DMS 273 (cell line): ENCODE results near the gene LDB2.
"Not testable (repeated sequence)": the region's sequence is repeated elsewhere in the genome, so short reads cannot be mapped to it uniquely, and the experiment has no call there.

ENCODE experiments used
- DNase-seq: peaks from one replicate; lab custom pipeline; 2025; ENCODE audit not compliant: unreplicated experiment; lab: John Stamatoyannopoulos, UW

The LDB2 gene

DNA sequence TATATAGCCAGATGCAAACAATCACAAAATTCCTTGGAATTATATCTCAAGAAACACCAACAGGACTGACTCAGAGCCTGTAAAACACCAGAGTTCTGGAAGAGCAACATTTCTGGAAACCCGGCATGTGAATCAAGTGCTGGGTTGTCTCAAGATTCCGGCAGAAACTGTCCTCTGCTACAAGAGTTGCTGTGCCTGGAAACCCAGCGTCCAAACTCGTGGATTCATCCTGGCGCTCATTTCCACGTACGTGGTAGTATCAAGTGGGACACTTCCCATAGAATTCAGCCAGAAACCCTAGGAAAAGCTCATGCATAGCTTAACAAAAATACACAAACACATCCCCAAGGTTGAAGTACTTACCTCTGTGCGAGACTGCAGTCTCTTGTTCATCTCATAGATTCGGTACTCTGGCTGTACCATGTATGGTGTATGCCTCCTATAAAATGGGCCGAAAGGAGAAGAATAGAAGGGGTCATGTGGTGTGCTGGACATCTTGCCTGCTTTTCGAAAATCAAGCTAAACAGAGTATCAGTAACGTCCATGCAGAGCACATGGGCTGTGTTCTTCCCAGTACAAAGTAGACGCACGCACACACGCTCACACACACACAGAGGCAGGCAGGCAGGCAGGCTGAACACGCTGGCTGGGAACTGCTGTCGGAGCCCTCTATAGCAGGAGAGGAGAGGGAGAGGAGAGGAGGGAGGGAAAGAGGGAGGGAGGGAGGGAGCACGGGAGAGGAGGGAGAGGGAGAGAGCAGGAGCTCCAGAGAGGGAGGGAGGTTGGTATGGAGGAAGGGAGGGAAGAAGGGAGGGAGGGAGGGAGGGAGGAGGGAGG lies at the start of gene LDB2:
Gene LDB2, minus strand, starts transcription at position 655 of the 837 bp plus-strand sequence.
- DNase-seq, result no peak

DNA sequence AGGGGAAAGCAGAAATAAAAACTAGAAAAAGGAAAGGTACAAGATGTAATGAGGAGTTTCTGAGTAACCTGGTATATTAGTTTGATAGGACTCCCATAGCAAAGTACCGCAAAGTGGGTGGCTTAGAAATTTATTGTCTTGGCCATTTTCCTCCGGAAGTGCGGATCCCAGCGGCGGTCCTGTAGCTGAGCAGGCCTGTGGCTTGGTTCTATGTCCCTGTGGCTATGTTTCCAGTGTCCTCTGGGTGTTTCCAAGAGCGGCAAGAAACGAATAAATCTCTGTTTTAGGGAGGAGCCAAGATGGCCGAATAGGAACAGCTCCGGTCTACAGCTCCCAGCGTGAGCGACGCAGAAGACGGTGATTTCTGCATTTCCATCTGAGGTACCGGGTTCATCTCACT lies 44.0 kb upstream of the LDB2 start:
- DNase-seq, result no peak

DNA sequence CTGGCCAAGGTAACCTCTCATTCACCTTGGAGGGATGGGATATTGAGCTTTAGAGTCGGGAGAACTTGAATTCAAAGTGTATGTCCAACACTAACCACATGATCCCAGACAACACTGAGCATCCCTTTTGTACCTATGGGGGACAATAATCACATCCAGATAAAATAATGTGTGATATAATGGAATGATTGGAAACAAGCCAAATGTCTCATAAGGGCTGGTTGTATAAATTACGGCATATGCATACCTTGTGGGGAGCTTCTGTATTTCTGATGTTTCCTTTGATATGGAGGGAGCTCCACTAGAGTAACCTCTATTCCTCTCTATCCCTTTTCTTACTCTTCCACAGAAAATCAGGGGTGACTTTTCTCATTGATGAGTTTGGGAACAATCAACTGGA lies 40.7 kb upstream of the LDB2 start:
- no peak for DNase-seq

DNA sequence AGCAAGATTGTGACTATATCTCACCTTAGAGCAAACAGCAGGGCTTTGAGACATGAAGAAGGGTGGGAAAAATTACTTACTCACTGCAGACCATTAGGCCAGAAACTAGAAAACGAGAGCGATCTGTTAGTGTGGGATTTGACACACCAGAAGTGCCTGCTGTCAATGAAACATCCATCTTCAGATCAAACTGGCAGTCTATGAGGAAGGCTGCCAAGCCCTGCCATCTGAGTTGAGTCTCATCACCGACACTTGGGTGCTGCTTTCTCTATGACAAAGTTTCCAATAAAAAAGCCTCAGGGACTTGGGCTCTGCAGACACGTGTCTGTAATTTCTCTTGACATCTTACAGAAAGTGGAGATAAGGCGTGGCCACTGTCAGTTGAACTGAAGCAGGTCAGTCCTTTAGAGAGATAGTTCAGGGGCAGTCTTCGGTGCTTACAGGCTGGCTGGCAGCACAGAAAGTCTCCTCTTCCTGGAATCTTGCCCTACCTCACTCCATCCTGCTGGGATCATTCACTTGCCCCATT lies 40.1 kb upstream of the LDB2 start:
- DNase-seq, result no peak

DNA sequence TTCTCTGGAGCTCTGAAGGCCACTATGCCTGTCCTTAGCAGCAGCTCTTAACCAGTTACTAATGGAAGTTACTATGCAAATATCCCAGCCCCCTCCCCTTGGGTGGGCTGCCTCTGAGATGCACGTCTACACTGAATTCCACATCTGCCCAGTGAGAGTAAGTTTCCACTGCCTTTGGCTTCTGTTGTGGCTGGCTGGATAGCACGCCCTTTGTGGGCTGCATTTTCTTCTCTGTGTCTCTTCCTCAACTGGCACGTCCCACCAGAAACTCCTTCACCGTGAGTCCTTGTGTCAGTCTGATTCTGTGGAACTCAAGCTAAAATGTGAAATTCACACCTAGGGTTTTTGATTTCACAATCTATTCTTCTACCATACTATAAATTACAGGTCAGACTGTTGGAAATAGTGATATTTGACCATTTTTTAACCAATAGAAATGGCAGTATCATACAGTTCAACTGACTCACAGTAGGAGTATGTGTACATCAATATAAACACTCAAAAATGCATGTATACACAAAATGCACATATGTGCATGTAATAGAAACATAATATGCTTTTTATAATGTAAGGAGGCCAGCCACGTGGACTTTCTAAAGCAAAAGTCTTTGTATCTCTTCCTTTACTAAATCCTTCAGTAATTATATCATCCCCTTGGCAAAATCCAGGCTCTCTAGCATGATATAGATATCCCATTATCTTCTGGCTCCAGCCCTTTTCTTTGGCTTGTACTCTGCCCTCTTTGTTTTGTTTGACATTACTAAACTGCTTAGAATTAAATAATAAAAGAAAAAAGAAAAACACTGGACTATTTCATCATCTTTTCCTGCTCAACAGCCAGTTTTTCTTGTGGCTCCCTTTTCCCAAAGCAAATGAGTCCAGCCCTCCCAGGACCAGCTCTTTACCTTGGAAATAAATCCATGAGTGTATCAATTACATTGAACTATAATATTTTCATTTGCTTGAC lies 33.2 kb upstream of the LDB2 start:
- DNase-seq, result no peak

DNA sequence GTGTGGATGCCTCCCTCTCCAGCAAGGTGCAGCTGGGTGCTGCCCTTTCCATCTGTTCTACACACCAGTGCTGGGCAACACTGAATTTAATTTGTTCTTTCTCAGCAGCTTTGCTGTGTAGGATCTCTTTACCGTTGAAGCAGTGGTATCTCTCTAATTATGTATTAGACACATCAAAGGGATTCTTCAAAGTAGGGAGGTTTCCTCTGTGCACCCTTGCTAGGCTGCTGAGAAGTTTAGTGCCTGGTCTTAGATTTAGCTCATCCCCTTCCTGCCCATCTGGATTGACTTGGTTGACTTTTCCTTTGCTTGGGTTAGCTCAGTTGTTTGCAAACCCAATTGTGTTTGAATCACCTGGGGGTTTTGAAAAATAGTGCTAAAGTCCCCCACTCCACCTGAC lies 27.8 kb upstream of the LDB2 start:
- DNase-seq, result no peak

DNA sequence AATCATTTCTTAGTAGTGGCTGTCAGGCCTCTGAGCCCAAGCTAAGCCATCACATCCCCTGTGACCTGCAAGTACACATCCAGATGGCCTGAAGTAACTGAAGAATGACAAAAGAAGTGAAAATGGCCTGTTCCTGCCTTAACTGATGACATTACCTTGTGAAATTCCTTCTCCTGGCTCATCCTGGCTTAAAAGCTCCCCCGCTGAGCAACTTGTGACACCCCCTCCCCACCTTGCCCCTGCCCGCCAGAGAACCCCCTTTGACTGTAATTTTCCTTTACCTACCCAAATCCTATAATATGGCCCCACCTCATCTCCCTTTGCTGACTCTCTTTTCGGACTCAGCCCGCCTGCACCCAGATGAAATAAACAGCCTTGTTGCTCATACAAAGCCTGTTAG lies 20.3 kb upstream of the LDB2 start:
- not testable (repeated sequence) for DNase-seq

DNA sequence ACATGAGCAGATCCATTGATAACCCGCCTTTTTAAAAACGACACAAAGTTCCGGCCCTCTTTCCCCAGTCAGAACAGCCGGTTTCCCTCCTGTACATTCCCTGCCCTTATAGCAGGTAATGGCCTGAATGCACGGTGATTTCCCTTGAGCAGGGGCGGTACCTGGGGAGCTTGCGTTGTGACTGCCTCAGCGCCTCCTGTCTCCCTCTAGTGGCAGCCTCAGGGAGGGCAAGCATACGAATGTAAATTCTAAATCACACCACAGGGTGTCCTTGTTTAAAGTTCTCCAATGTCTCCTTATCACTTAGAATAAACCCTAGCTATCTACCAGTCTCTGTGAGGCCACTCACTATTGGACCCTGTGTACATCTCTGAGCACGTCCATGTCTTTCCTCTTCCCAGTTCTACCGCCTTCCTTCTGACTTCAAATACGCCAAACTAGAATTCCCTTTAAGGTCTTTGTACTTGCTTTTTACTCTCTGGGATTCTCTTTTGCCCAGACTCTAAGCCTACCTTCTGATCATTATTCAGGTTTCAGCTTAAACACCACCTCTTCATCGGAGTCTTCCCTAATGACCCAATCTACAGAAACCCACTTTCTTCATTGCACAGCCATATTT lies 18.4 kb upstream of the LDB2 start:
- peak; percentile 73 for DNase-seq

DNA sequence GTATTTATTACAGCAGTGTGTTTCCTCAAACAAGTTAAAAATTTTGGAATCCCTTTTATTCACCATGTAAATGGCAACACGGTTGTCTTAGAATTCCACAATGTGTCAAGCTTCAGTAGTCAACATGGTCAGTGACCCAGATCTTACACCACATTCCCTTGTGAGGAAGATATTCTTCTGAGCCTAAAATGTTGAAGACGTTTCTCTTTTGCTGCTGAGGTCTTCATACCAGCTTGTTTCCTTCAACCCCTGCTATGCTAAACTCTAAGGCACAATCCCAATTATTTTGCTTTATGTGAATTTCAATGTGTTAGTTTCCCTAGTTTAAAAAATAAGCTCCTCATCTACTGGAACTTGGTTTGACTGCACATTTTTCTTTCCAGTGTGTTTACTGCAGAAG lies 17.6 kb upstream of the LDB2 start:
- DNase-seq, result no peak

DNA sequence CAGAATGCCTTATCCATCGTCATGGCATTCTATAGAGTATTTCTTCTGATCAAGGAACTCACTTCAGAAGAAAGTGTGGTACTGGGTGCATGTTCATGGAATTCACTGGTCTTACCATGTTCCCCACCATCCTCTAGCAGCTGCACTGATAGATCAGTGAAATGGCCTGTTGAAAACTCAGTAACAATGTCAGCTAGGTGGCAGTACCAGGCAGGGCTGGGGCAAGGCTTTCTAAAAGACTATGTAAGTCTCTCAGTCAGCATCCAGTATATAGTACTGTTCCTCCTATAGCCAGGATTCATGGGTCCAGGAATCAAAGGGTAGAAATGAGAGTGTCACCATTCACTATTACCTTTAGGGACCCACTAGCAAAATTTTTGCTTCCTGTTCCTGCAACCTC lies 15.8 kb upstream of the LDB2 start:
- DNase-seq, result peak; percentile 34

DNA sequence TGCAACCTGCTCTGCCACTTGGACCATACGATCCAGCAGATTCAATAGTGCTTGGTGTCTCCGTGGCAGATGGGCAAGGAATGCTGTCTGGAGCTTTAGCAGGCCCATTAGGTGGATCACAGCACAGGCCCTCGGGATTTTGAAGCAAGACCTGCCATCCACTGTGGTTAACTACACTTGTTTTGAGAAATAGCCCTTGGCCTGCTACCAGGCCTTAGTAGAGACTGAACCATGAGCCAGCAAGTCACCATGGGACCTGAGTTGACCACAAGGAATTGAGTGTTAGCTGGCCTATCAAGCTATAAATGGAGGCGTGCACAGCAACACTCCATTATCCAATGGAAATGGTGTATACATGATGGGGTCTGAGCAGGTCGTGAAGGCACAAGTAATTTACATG lies 14.5 kb upstream of the LDB2 start:
- no peak for DNase-seq

DNA sequence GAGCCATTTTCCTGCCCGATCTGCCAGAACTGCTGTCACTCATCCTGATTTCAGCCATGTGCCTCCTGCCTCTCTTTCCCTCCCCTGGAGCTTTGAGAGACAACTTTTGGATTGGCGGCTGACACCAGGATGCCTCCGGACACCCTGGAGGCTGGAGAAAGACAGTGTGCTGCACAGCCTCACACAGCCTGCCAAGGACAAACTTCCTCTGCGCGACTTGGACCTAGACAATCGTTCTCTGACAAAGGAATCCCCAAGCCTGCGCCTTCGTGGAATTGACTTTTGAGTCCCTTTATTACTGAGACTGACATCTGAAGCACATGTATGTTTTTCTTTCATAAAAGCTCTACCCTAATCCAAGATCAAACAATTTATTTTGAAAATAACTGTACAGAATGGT lies 10.8 kb upstream of the LDB2 start:
- DNase-seq, result no peak

DNA sequence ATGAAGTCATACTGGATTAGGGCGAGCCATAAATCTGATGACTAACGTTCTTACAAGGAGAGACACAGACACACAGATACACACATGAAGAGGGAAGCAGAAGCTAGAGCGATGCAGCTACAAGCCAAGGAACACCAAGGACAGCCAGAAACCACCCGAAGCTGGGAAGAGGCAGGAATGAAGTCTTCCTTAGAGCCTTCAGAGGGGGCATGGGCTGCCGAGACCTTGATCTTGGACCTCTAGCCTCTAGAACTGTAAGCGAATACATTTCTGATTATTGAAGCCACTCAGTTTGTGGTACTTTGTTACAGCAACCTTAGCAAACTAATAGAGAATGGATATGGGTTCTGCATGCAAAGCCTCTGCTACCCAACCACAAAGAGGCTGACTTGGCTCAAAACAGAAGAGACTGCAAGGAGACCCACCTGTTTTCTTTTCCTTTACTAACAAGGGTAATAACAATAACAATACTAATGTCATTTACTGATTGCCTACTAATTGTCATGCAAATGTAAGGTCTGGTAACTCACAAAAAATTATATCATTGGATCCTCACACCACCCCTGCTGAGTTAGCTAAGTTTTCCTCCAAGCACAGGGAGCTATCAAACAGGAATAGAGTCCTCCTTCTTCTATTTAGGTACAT lies 10.1 kb upstream of the LDB2 start:
- DNase-seq, result no peak

DNA sequence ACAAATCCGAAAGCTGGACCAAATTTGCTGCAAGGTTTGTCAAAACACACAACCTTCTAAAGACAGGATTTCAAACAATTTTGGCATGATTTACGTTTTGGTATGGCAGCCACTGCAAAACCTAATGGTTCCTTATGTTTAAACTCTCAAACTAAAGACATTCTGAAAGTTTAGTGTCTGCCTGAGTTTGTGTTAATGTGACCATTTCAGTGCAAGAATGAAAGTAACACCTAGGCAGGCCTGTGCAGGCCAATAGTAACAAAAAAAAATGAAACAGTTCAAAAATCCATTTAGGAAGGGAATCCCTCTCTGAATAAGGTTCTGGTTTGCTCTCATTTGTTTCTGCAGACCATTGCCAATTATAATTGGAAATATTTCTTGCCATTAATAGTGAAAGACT lies 1.9 kb upstream of the LDB2 start:
- DNase-seq, result no peak

DNA sequence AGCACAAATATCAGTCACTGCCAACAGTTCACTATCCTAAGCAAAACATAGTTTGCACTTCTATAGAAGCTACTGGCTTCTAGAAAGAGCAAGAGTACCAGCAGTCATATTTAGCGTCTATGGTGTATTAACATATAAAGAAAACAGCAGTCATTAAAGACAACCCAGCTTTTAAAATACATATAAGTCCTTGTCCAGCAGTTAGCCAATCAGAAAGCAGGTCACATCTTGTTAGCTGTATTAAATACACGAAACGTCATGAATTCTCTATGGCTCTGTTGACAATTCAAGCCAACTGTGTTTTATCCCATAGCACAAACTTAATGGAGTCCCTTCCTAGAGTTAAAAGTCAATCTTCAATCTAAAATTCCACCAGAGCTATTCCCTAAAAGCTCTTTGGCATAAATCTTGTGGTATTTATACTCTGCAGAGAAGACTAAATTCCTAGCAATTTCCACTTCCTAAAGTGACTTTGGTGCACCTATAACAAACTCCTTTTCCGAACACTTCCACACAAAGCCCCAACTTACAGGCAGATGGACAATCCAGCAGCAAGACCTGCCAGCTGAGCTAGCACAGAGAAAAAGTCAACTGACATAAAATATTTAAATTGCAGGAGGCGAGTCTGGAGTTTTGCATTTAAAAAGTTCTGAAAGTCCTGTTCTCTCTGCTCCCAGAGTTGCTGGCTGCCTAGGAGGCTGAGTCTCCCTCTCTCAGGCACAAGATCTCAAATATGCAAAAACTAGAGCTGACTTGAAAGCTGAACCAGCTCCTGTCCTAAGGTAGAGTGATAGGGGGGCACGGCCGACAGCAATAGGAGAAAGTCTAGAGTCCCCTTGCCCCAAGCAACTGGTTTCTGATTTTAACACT lies 1.3 kb downstream of the LDB2 start:
- DNase-seq, result no peak

DNA sequence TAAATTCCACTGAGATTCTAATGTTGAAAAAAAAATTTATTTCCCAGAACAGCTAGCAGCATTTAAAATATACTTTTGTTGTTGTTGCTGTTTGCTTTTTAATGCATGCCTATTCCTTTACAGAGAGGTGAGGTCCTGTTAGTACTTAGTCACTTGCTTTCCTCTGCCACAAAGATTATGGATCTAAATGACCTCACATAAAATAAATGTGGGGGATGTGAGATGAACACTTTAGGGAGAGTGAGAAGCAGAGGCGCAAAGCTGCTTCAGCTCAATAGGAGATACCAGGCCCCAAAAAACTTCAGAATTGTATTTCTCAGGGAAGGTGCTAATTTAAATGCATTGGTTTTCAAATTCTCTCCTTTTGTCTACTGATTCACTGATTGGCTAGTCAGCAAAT lies 4.0 kb downstream of the LDB2 start:
- DNase-seq, result no peak

DNA sequence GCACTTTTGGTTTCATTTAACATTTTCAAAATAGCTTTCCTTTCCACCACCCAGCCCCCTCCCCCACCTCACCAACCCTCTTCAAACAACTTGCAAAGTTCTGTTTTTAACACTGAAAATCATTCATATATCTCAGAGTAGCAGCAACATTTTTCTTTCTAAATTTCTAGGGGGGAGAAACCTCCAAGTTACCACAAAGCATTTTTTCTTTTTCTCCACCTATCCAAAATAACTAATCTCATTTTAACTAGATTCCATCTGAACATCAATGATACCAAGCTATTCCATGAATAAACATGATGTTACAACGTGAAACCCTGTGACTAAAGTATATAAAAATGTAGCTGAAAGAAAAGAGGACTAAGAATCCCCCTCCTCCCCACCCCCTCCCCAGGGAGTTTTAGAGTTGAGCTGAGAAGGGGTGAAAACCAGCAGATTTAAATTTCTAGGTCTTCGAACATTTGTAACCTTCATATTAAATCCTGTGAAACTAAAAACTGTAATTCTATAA lies 5.2 kb downstream of the LDB2 start:
- no peak for DNase-seq

DNA sequence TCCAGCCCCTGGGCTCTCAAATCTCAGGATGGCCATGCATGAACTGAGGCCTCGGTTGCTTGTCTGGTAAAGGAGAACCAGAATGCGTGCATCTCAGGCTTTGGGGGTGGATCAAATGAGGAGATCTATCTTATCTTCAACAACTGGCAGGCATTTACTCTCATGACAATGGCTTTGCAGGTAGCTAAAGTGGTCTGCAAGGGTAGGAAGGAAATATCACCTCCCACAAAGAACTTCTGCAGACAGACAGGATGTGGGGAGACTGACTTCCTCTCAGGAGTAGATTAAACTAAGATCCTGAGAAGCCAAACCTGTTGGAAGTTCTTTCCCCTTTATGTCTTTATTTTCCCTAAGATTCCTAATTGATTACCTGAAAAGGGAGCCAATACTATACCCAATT lies 7.8 kb downstream of the LDB2 start:
- DNase-seq, result no peak

DNA sequence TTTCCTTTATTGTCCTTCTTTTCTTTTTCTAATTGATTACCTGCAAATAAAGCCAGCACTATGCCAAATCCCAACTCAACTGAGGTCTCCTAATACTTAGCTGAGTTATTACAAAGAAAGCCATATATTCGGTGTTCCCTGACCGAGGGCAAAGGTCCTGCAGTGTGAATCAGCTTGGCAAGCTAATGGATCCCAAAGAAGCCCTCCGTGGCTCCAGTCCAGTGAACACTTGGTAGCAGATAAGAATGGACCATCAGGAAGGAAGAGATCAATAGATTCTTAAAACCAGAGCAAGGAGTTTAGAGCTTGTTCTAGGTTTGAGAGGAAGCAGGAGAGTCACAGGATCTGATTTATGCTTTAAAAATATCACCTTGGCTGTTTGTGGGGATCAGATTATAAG lies 8.5 kb downstream of the LDB2 start:
- DNase-seq, result no peak

DNA sequence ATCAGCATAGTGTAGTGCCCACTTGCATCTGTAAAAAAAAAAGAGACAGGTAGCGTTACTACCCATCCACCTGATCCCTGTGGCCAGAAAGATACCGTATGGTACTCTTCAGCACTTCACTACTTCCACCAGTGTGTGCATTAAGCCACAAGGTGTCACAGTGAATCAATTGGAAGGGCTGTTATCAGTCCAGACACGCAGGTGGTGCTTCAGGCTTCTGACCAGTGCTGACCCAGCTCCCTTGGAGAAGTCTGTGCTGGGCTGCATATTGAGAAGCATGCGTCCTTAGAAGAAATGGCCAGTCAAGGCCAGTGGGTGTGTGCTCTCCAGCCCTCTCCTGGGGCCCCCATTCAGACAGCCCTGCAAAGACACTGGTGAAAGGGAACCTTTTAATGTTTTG lies 10.6 kb downstream of the LDB2 start:
- no peak for DNase-seq
